ENCODE data around the gene LTBP2.

The LTBP2 gene

DNA sequence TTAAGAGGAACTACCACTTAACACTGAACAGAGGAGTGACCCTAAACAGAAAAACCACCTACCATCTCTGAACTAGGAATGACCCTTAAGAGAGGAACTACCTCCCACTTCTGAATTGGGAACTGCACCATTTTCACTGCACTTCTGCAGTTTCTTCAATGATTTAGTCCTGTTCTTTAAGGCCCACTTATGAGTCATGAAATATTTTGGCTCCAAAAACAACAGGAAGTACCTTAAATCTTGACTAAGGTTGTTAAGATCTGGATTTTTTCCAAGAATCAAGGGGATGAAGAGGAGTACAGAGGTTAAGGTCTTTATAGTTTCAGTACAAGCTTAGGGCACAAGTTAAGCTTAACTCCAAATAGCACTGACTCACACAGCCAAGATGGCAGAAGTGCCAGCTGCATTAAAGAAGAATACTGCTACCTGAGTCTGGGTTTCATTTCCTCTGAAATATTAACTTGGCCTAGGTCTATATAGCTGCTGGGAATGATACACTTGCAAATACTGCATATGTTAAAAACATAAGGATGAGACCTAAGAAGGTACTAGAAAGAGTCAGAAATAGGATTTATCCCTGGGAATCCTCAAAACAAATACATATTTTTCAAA is 123.1 kb downstream of the LTBP2 start:
- CTCF ChIA-PET = no interaction called here
- DNase-seq = no peak

DNA sequence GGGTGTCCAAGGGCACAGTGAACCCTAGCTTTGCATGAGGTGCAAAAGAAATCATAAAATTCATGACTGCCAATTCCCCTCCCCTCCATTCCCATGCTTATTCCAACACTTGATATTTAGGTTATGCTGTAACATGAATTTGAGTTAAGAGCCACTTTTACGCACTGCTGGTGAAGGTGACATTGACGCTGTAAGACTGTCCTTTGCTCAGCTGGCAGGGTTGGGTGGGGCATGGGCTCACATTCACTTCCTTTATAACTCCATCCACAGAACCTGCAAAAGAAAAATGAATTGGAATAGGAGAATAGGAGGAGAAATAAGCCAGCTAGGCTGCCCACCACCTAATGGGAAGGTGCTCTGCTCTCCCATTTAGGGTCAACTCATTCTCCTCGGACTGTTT is 125.9 kb downstream of the LTBP2 start:
- no peak for DNase-seq
- CTCF ChIA-PET = no interaction called here
- Mint-ChIP-seq H3K9me3 (no peaks in the 10 kb centered on the region), H3K4me3 (no peak overlapping the region), H3K27me3 (no peaks in the 10 kb centered on the region), H3K4me1 (peaks cover 9% of the 10 kb centered on the region), H3K36me3 (peaks cover 5% of the 10 kb centered on the region), H3K27ac (no peak overlapping the region)

More for the DNA sequence above, 123.1 kb downstream of the LTBP2 start:
- peaks cover 7% of the 10 kb centered on the region for H3K36me3 Mint-ChIP-seq
- no peak overlapping the region for H3K27ac Mint-ChIP-seq
- H3K27me3 Mint-ChIP-seq = peaks cover 10% of the 10 kb centered on the region
- H3K4me3 Mint-ChIP-seq = no peak overlapping the region
- H3K9me3 Mint-ChIP-seq = no peaks in the 10 kb centered on the region
- H3K4me1 Mint-ChIP-seq = peaks cover 12% of the 10 kb centered on the region

DNA sequence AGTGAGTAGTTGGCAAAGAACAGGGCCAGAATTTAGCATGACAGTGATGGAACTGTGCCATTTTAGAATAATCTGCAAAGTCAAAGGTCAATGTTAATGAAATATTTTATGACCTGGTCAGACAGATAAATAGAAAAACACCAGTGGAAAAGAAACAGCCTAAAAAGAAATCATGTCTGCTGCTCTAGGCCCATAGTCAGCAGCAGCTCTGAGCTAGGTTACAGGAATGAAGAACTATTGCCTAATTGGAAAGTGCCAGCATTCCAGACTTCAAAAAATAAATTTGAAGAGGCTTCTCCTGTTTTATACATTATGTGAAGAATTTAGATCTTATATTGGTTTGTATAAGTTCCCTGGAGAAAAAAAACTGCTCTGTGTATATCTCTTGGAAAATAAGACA is 128.7 kb downstream of the LTBP2 start:
- H3K4me1 Mint-ChIP-seq = no peaks in the 10 kb centered on the region
- no peaks in the 10 kb centered on the region for H3K9me3 Mint-ChIP-seq
- no peak for DNase-seq
- H3K27me3 Mint-ChIP-seq = no peaks in the 10 kb centered on the region
- CTCF ChIA-PET = no interaction called here
- no peak overlapping the region for H3K27ac Mint-ChIP-seq
- H3K36me3 Mint-ChIP-seq = peaks cover 14% of the 10 kb centered on the region
- no peak overlapping the region for H3K4me3 Mint-ChIP-seq

DNA sequence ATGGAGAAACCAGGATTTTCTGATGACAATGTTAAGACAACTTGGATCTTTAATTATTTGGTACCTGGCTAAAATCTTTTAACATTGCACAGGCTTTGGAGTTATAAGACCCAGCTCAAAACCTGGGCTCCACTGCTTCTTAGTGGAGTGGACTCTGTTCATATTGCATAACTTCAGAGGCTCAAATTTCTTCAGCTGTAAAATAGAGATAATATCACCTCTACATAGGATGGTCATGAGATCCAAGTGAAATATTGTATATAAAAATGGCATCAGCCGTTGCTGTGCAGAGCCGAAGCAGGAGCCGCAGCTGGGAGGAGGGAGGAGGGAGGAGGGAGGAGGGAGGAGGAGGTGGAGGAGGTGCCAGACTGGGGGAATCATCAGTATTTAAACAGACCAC is 129.5 kb downstream of the LTBP2 start:
- H3K27ac Mint-ChIP-seq = no peak overlapping the region
- H3K36me3 Mint-ChIP-seq = peaks cover 14% of the 10 kb centered on the region

DNA sequence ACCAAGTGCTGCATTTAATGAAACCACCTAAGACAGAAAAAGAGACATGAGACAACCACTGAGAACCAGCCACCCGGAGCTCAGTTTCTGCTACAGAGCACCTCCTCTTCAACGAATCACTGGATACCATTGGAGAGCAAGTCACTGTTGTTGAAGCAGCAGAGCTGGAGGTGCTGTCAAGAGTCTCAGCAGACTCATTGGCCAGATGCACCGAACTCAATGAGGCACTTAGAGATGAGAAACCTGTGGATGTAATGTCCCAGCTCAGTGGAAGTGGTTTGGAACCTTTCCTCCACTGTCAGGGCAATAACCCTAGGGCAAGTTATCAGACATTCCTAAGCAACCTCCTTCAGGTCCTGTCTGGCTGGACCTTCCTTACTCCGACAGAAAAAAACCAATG is 132.0 kb downstream of the LTBP2 start:
- Mint-ChIP-seq H3K27ac (no peak overlapping the region), H3K4me1 (no peaks in the 10 kb centered on the region)

More for the DNA sequence above, 129.5 kb downstream of the LTBP2 start:
- Mint-ChIP-seq H3K4me1 (no peaks in the 10 kb centered on the region), H3K9me3 (no peaks in the 10 kb centered on the region), H3K4me3 (no peak overlapping the region), H3K27me3 (no peaks in the 10 kb centered on the region)
- CTCF ChIA-PET = no interaction called here
- no peak for DNase-seq

DNA sequence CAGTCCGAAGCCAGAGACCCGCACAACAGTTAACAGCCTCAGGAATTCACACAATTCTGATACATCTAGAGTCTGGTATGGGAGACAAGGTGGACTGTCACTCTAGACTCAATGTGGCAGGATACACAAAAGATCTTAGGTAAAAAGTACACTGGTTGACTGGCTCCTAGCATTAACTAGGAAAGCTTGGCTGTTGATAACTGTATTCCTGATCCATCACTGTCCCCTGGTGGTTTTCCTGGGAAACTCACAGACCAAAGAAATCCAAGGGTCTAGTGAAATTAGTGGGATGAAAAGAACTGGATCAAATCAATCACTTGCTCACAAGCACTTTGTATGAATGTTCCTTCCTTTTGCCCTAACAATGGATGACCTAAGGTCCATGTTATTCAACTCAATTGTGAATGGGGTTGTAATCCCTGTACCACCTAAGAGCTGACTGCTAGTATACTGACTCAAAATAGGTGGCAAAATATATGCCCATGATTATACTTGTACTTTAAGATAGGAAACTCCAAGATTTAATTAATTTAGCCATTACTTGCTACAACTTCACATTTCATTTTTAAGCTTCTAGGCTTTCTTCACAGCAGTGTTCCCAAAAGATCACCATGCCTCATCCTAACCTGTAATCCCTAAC is 132.9 kb downstream of the LTBP2 start:
- Mint-ChIP-seq H3K27me3 (no peaks in the 10 kb centered on the region), H3K27ac (no peak overlapping the region), H3K36me3 (peaks cover 10% of the 10 kb centered on the region), H3K4me3 (no peak overlapping the region), H3K9me3 (no peaks in the 10 kb centered on the region), H3K4me1 (no peaks in the 10 kb centered on the region)
- DNase-seq = no peak
- CTCF ChIA-PET = interaction anchor here (0.8 kb wide), 1 partner anchor 130 kb away, joined by 3 read pairs; no protein-coding TSS in a partner anchor

More for the DNA sequence above, 132.0 kb downstream of the LTBP2 start:
- Mint-ChIP-seq H3K36me3 (peaks cover 14% of the 10 kb centered on the region), H3K27me3 (no peaks in the 10 kb centered on the region), H3K9me3 (no peaks in the 10 kb centered on the region), H3K4me3 (no peak overlapping the region)
- CTCF ChIA-PET = interaction anchor here (0.7 kb wide), 1 partner anchor 120 kb away, joined by 3 read pairs; no protein-coding TSS in a partner anchor
- DNase-seq = no peak

DNA sequence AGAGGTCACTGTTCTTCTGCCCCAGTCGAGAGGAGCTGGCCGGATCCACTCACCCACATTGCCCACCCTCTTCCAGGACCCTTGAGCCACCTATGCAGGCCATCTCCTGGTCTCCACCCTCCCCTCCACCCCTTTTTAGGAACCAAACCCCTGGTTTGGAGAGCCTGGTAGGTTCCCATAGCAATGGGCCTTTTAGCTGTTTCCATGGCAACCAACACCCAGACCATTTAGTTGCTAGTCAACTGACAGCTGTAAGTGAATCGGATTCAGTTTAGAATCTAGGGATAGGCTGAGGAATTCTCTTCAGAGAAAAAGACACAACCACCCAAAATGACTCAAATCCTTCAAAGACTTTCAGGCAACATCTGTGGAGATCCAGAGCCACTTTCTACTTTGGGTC is 135.4 kb downstream of the LTBP2 start:
- Mint-ChIP-seq H3K27ac (no peak overlapping the region), H3K9me3 (no peaks in the 10 kb centered on the region), H3K4me1 (no peaks in the 10 kb centered on the region), H3K27me3 (no peaks in the 10 kb centered on the region), H3K36me3 (peaks cover 9% of the 10 kb centered on the region), H3K4me3 (no peak overlapping the region)
- CTCF ChIA-PET = interaction anchor here (0.6 kb wide), 1 partner anchor 132 kb away, joined by 3 read pairs; no protein-coding TSS in a partner anchor
- DNase-seq = no peak

DNA sequence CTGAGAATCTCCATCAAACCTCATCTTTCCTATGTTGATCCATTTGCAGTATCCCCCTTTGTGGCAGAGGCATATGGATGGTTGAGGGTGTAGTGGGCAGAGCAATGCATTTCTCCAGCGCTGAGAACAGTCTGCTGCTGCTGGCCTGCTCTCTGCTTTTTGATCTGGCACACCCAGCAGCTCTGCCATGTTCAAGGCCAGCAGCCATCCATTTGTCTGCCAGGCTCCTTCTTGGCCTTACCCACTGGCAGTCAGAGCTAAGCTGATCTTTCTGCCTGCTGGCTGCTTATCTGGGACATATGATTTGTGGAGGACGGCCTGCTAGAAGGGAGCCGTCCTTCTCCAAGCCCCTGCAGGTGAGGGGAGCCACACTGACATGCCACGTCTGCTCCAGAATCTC is 135.9 kb downstream of the LTBP2 start:
- H3K9me3 Mint-ChIP-seq = no peaks in the 10 kb centered on the region
- CTCF ChIA-PET = no interaction called here
- H3K4me1 Mint-ChIP-seq = no peaks in the 10 kb centered on the region
- DNase-seq = no peak
- no peak overlapping the region for H3K27ac Mint-ChIP-seq
- peaks cover 9% of the 10 kb centered on the region for H3K36me3 Mint-ChIP-seq
- H3K4me3 Mint-ChIP-seq = no peak overlapping the region
- no peaks in the 10 kb centered on the region for H3K27me3 Mint-ChIP-seq

DNA sequence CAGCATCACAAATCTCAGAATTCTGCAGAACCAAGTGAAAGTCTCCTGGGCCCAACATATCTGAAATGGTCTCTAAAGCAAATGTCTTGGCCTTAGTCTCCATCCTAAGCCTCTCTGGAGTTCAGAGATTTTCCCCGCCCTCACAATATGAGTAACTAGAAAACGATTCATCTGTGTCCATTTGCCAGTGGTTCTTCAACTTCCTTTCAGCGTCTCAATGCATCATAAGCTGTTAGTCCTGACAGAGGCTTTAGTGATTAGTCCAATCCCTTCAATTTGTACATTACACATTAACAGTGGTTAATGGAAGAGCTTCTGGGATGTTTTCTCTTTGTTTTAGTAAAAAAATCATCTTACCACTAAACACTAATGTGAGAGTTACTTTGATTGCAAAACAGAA is 136.4 kb downstream of the LTBP2 start:
- no peak for DNase-seq
- H3K27me3 Mint-ChIP-seq = no peaks in the 10 kb centered on the region
- H3K27ac Mint-ChIP-seq = no peak overlapping the region
- no peaks in the 10 kb centered on the region for H3K4me1 Mint-ChIP-seq
- H3K9me3 Mint-ChIP-seq = no peaks in the 10 kb centered on the region
- H3K36me3 Mint-ChIP-seq = peaks cover 5% of the 10 kb centered on the region
- H3K4me3 Mint-ChIP-seq = no peak overlapping the region
- CTCF ChIA-PET = no interaction called here

DNA sequence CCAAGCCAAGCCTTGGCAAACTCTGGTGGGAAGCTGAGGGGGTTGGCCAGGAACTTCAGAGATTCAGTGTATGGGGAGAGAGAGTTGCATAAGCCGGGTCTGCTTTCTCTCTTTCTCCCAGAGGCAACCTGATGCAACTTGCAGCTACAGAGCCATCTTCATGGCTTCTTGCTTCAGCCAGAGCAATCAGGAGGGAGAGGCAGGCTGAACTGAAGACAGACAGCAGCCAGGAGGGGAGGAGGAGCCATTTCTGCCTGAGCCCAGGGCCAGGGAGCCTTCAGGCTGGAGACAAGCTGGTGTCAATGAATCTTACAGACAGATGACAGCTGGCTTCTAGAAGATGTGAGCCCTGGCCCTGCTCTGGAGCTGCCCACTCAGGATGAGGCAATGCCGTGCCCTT is 137.7 kb downstream of the LTBP2 start:
- Mint-ChIP-seq H3K4me3 (no peak overlapping the region), H3K9me3 (no peaks in the 10 kb centered on the region), H3K27me3 (no peaks in the 10 kb centered on the region), H3K4me1 (no peaks in the 10 kb centered on the region), H3K27ac (no peak overlapping the region), H3K36me3 (no peaks in the 10 kb centered on the region)
- DNase-seq = no peak
- CTCF ChIA-PET = no interaction called here

DNA sequence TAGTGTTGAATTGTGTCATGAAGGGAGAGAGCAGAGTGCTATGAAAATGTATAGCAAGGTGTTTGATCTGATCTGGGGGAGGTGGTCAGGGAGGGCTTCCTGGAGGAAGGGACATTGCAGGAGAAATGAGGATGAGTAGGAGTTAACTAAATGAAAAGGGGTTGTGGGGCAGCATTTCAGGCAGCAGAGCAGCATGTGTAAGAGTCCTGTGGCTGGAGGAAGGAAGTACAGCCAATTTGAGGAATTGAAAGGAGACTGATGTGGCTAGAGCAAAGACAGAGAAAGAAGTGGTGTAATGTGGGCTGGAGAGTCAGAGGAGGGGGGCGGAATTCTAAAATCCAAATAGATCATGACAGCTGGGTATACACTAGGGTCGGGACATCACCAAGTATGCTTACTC is 139.4 kb downstream of the LTBP2 start:
- Mint-ChIP-seq H3K4me1 (no peaks in the 10 kb centered on the region), H3K27ac (no peak overlapping the region)

DNA sequence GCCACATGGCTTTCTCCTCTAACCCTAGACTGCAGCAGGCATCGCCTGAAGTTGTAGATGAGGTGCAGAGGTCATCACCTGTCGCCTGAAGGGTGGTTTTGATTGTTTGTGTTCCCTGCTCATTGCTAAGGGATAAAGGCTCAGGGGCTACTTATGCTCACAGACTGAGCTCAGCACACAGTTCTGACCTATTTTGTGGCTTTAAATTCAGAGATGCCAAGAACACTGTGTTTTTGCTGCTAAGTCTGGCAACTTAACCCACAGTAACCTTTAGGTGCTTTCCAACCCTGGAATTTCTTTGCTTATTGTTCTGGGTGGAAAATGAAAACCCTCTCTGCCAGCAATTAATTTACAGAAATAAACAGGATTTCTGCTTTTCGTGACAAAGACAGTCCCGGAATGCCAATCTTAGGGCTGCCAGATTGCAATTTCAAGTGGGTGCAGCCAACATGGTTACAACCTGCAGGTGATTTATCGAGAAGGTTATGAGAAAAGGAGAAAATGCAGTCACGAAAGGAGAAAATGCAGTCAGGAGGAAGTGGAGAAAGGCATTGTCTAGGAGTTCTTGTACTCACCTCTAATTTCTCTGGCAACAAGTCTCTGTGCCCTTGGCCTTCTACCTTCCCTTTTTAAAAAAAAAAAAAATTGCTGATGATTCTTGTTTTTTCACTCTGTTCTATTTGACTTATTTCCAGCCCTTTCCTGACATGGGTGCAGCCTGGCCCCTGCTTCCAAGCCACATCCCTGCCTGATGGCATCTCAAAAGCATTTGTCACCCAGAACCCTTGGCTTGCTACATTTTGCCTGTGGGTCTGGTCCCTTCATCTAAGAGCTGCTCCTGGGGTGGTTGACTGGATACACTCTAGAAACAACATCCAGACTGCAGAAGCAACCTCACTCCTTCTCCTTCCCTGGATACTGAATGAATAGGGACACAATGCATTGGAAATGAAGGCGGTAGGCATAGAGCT is 142.2 kb downstream of the LTBP2 start:
- Mint-ChIP-seq H3K27ac (no peak overlapping the region), H3K36me3 (no peaks in the 10 kb centered on the region), H3K9me3 (no peaks in the 10 kb centered on the region), H3K4me3 (no peak overlapping the region), H3K27me3 (peaks cover 4% of the 10 kb centered on the region), H3K4me1 (no peaks in the 10 kb centered on the region)
- CTCF ChIA-PET = interaction anchor here (0.6 kb wide), 1 partner anchor 20 kb away, joined by 3 read pairs; no protein-coding TSS in a partner anchor
- no peak for DNase-seq

More for the DNA sequence above, 139.4 kb downstream of the LTBP2 start:
- no peaks in the 10 kb centered on the region for H3K9me3 Mint-ChIP-seq
- CTCF ChIA-PET = no interaction called here
- DNase-seq = no peak
- H3K36me3 Mint-ChIP-seq = no peaks in the 10 kb centered on the region
- H3K4me3 Mint-ChIP-seq = no peak overlapping the region
- H3K27me3 Mint-ChIP-seq = peaks cover 4% of the 10 kb centered on the region

DNA sequence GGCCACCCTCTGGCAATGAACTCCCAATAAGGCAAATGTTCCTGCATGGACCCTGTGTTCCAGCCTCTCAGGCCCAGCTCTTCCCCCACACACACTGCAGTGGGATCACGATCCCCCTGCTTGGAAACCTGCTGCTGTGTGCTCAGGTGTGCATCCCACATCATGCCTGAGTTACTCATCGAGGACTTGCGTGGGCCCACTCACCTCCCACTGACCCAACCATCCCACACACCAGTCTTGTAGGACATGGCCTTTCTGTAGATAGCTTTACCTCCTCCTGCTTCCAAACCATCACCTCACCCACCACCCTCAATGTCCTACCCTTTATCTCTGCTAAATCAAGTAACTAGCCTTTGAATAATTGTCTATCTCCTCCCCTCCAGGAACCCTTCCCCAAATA is 143.5 kb downstream of the LTBP2 start:
- Mint-ChIP-seq H3K27ac (no peak overlapping the region), H3K36me3 (no peaks in the 10 kb centered on the region), H3K4me1 (no peaks in the 10 kb centered on the region), H3K27me3 (peaks cover 4% of the 10 kb centered on the region), H3K9me3 (no peaks in the 10 kb centered on the region), H3K4me3 (no peak overlapping the region)
- no peak for DNase-seq
- CTCF ChIA-PET = no interaction called here

DNA sequence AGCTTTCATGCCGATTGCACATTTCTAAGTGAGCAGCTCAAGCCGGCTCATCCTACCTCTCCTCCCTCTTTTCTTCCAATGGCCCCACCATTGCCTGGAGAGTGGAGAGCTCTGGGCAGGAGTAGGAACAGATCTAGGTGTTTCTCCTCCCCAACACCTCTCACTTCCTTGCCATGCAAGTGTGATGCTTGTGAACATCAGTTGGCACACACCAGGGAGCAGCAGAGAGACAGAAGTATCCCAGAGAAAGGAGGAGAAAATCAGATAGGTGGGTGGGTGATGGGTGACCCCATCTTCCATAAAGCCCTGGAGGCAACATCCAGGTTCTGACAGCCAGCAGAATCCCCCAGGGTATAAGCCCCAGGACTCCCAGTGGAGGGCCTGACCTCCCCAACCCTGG is 146.7 kb downstream of the LTBP2 start:
- no peaks in the 10 kb centered on the region for H3K36me3 Mint-ChIP-seq
- peaks cover 18% of the 10 kb centered on the region for H3K27me3 Mint-ChIP-seq
- H3K27ac Mint-ChIP-seq = no peak overlapping the region
- CTCF ChIA-PET = no interaction called here
- H3K4me3 Mint-ChIP-seq = no peak overlapping the region
- DNase-seq = no peak
- H3K4me1 Mint-ChIP-seq = no peaks in the 10 kb centered on the region
- H3K9me3 Mint-ChIP-seq = no peaks in the 10 kb centered on the region

Measured in activated naive CD4-positive, alpha-beta T cell treated with anti-CD3 and anti-CD28 coated beads, Interleukin-2, amount 10 ng/mL, durations not matched to agents 7 days and 5 days (primary cell).